Measurements from ENCODE around the gene ZNF804A. TPM values are rescaled to one million over a fixed set of nuclear protein-coding genes. Genes with fewer than 3 reads are reported as not detected.

Gene ZNF804A
- total RNA-seq, 2 experiments from 2014 or later: not detected

GRCh38 chr2:184906160-184906559 lies 307.8 kb downstream of the ZNF804A start:
- H3K9me3 ChIP-seq (ENCODE audit: control insufficient read depth in 1 of 2, insufficient read depth in 1 of 2, low read length in 2 of 2): no peaks in the 10 kb centered on the region
- no peaks in the 10 kb centered on the region for H3K4me1 ChIP-seq (ENCODE audit: insufficient read depth, low read length)
- no peak for TF ChIP-seq CTCF (IDR thresholded peaks at IDR 0.05)
- H3K27ac Mint-ChIP-seq: no peak overlapping the region
- ATAC-seq (ENCODE audit: poor library complexity) (no peak), DNase-seq (no peak)
- peaks cover 5% of the 10 kb centered on the region for H3K9me3 Mint-ChIP-seq
- POLR2A ChIA-PET: no interaction called here
- intact Hi-C loops (cut with DNase I, micrococcal nuclease): no loop called here
- no peaks in the 10 kb centered on the region for H3K27me3 ChIP-seq (ENCODE audit: control insufficient read depth in 1 of 2, insufficient read depth in 2 of 2, low read length in 2 of 2)
- CTCF ChIA-PET: no interaction called here
- H3K4me3 Mint-ChIP-seq: no peak overlapping the region
- H3K4me3 ChIP-seq (ENCODE audit: low read length): no peak overlapping the region
- no peak overlapping the region for H3K27ac ChIP-seq (ENCODE audit: low read depth in 1 of 2, low read length in 2 of 2)
- H3K27me3 Mint-ChIP-seq: no peaks in the 10 kb centered on the region
- H3K36me3 Mint-ChIP-seq (ENCODE audit: low read depth): no peaks in the 10 kb centered on the region
- no peaks in the 10 kb centered on the region for H3K4me1 Mint-ChIP-seq (ENCODE audit: low read depth)
- H3K36me3 ChIP-seq (ENCODE audit: insufficient read depth, low read length): no peaks in the 10 kb centered on the region

- H3K27ac ChIP-seq (ENCODE audit: low read depth in 1 of 2, low read length in 2 of 2): no peak overlapping the region
- CTCF ChIA-PET: no interaction called here
- H3K4me3 Mint-ChIP-seq: no peak overlapping the region
- H3K4me3 ChIP-seq (ENCODE audit: low read length): no peak overlapping the region
- ATAC-seq (ENCODE audit: poor library complexity) (no peak), DNase-seq (no peak)
- TF ChIP-seq CTCF (IDR thresholded peaks at IDR 0.05): no peak
- POLR2A ChIA-PET: no interaction called here
- H3K27me3 Mint-ChIP-seq: no peaks in the 10 kb centered on the region
- intact Hi-C loops (cut with DNase I, micrococcal nuclease): no loop called here
- H3K36me3 ChIP-seq (ENCODE audit: insufficient read depth, low read length): no peaks in the 10 kb centered on the region
- no peaks in the 10 kb centered on the region for H3K27me3 ChIP-seq (ENCODE audit: control insufficient read depth in 1 of 2, insufficient read depth in 2 of 2, low read length in 2 of 2)
- H3K9me3 ChIP-seq (ENCODE audit: control insufficient read depth in 1 of 2, insufficient read depth in 1 of 2, low read length in 2 of 2): no peaks in the 10 kb centered on the region
- H3K4me1 Mint-ChIP-seq (ENCODE audit: low read depth): no peaks in the 10 kb centered on the region
- no peaks in the 10 kb centered on the region for H3K4me1 ChIP-seq (ENCODE audit: insufficient read depth, low read length)
- peaks cover 5% of the 10 kb centered on the region for H3K9me3 Mint-ChIP-seq
- H3K36me3 Mint-ChIP-seq (ENCODE audit: low read depth): no peaks in the 10 kb centered on the region
- no peak overlapping the region for H3K27ac Mint-ChIP-seq
These were observed 308.4 kb downstream of the ZNF804A start for GRCh38 chr2:184906709-184907108.

GRCh38 chr2:184908966-184909365 lies 310.6 kb downstream of the ZNF804A start:
- Mint-ChIP-seq H3K4me1 (ENCODE audit: low read depth) (no peaks in the 10 kb centered on the region), H3K4me3 (no peak overlapping the region), H3K36me3 (ENCODE audit: low read depth) (no peaks in the 10 kb centered on the region), H3K27me3 (no peaks in the 10 kb centered on the region), H3K9me3 (peaks cover 5% of the 10 kb centered on the region), H3K27ac (no peak overlapping the region)
- DNase-seq (no peak), ATAC-seq (ENCODE audit: poor library complexity) (no peak)
- H3K4me3 ChIP-seq (ENCODE audit: low read length): no peak overlapping the region
- H3K27ac ChIP-seq (ENCODE audit: low read depth in 1 of 2, low read length in 2 of 2): no peak overlapping the region
- intact Hi-C loops (cut with DNase I, micrococcal nuclease): no loop called here
- no peaks in the 10 kb centered on the region for H3K27me3 ChIP-seq (ENCODE audit: control insufficient read depth in 1 of 2, insufficient read depth in 2 of 2, low read length in 2 of 2)
- ChIA-PET POLR2A (no interaction called here), CTCF (no interaction called here)
- no peak for TF ChIP-seq CTCF (IDR thresholded peaks at IDR 0.05)
- H3K9me3 ChIP-seq (ENCODE audit: control insufficient read depth in 1 of 2, insufficient read depth in 1 of 2, low read length in 2 of 2): peaks cover 0 to 2% of the 10 kb centered on the region in 2 experiments
- no peaks in the 10 kb centered on the region for H3K36me3 ChIP-seq (ENCODE audit: insufficient read depth, low read length)
- no peaks in the 10 kb centered on the region for H3K4me1 ChIP-seq (ENCODE audit: insufficient read depth, low read length)
